Adrenal gland (tissue), 5 donors: ENCODE results near the gene HMGCLL1.

Experiments
- POLR2A ChIP-seq, 2 donors: fragments of 450-650 bp; IDR thresholded peaks; one replicate each; pipeline ENCODE4 v1.6.1; 2017; ENCODE audit warnings: antibody characterized with exemption in 2 of 2, mild to moderate bottlenecking in 2 of 2, moderate library complexity in 1 of 2
- TF ChIP-seq, protein P1 (sequence below), 6 experiments: fragments of 450-650 bp in 4 of 6; fragments of 200-600 bp in 2 of 6; sonication (generic) in 1 of 6; IDR thresholded peaks; 1 replicate in 5 of 6; 2 replicates in 1 of 6; pipeline versions ENCODE4 v1.5.1 to v1.8.0; 2016 to 2021; ENCODE audit warnings: antibody characterized with exemption in 6 of 6, mild to moderate bottlenecking in 2 of 6, moderate library complexity in 1 of 6
- donor health status: DM: no; HTN: no; CAD: no.

DNA sequence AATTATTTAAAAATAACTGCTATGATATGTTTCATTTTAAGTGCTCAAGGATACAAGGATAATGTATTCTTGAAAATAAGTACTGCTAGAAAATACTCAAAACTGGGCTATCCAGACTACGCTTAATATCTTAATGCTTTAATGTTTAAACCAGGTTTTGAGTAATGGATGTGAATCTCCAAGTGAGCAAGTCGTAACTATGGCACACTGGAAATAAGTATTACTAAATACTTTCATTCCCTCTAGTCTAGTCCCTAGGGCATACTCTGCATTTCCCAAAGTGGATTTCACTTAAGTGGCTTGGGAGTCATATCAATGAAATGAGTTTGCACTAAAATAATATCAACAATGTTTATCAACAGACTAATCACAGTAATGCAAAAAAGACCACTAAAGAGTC, 48.1 kb downstream of the HMGCLL1 start:
- TF ChIP-seq POLR2A (IDR thresholded peaks at IDR 0.05): no peak
- TF ChIP-seq, protein P1, sequence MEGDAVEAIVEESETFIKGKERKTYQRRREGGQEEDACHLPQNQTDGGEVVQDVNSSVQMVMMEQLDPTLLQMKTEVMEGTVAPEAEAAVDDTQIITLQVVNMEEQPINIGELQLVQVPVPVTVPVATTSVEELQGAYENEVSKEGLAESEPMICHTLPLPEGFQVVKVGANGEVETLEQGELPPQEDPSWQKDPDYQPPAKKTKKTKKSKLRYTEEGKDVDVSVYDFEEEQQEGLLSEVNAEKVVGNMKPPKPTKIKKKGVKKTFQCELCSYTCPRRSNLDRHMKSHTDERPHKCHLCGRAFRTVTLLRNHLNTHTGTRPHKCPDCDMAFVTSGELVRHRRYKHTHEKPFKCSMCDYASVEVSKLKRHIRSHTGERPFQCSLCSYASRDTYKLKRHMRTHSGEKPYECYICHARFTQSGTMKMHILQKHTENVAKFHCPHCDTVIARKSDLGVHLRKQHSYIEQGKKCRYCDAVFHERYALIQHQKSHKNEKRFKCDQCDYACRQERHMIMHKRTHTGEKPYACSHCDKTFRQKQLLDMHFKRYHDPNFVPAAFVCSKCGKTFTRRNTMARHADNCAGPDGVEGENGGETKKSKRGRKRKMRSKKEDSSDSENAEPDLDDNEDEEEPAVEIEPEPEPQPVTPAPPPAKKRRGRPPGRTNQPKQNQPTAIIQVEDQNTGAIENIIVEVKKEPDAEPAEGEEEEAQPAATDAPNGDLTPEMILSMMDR (IDR thresholded peaks at IDR 0.05): no peak
